GM23338 (cell line): ENCODE measurements around the gene KCNT1. TPM values are rescaled to one million over a fixed set of nuclear protein-coding genes. Genes with fewer than 3 reads are reported as not detected.

Experiments used
- ATAC-seq: fragments of 200-7000 bp; cut with Tn5 transposase; 3 replicates; pipeline ENCODE4 v1.9.1; 2020
- DNase-seq: peaks from one replicate; pipeline ENCODE4 v3.0.0-alpha.2; 2015; ENCODE audit warnings: low spot score
- H2AFZ ChIP-seq: fragments of 200-600 bp; sonication (generic); 2 replicates; pipeline ENCODE4 v1.8.0; 2016; ENCODE audit warnings: antibody characterized with exemption, mild to moderate bottlenecking, moderate library complexity
- H3F3A ChIP-seq: fragments of 200-600 bp; sonication (generic); replicated peaks from 2 replicates; pipeline ENCODE4 v1.8.0; 2017; ENCODE audit warnings: antibody characterized with exemption, mixed run types, low read depth
- H3K27ac ChIP-seq: fragments of 200-600 bp; sonication (generic); 2 replicates; pipeline ENCODE4 v1.6.1; 2016; ENCODE audit warnings: low read depth
- H3K27me3 ChIP-seq: fragments of 200-600 bp; sonication (generic); 2 replicates; pipeline ENCODE4 v1.8.0; 2016; ENCODE audit warnings: mild to moderate bottlenecking, mixed run types, moderate library complexity; ENCODE audit not compliant: insufficient read depth
- H3K36me3 ChIP-seq: fragments of 200-600 bp; sonication (generic); 2 replicates; pipeline ENCODE4 v1.8.0; 2016; ENCODE audit warnings: mild to moderate bottlenecking; ENCODE audit not compliant: insufficient read depth
- H3K4me1 ChIP-seq: fragments of 200-600 bp; sonication (generic); 2 replicates; pipeline ENCODE4 v1.8.0; 2016; ENCODE audit warnings: mild to moderate bottlenecking, moderate library complexity; ENCODE audit not compliant: insufficient read depth
- H3K4me2 ChIP-seq: fragments of 200-600 bp; sonication (generic); 2 replicates; pipeline ENCODE4 v1.7.1; 2017; ENCODE audit warnings: mixed run types
- H3K4me3 ChIP-seq: fragments of 200-600 bp; sonication (generic); 2 replicates; pipeline ENCODE4 v1.6.1; 2016; ENCODE audit warnings: mixed run types
- H3K79me2 ChIP-seq: fragments of 200-600 bp; sonication (generic); replicated peaks from 2 replicates; pipeline ENCODE4 v1.8.0; 2017; ENCODE audit warnings: mild to moderate bottlenecking; ENCODE audit not compliant: insufficient read depth
- H3K9me2 ChIP-seq: fragments of 200-600 bp; sonication (generic); 2 replicates; pipeline ENCODE4 v1.8.0; 2017; ENCODE audit not compliant: insufficient read depth
- H4K20me1 ChIP-seq: fragments of 200-600 bp; sonication (generic); replicated peaks from 2 replicates; pipeline ENCODE4 v1.8.0; 2017; ENCODE audit warnings: mild to moderate bottlenecking; ENCODE audit not compliant: insufficient read depth
- H3K27ac Mint-ChIP-seq: 2 replicates; pipeline ENCODE4 v1.8.0; 2020; ENCODE audit warnings: inconsistent platforms, mild to moderate bottlenecking, moderate library complexity, mixed read lengths
- H3K27me3 Mint-ChIP-seq: 3 replicates; pipeline ENCODE4 v1.8.0; 2022; ENCODE audit warnings: low read depth, mild to moderate bottlenecking, moderate library complexity, mixed read lengths, inconsistent platforms; ENCODE audit not compliant: insufficient read depth, poor library complexity
- H3K36me3 Mint-ChIP-seq: 3 replicates; pipeline ENCODE4 v1.8.0; 2021; ENCODE audit warnings: low read depth, mild to moderate bottlenecking, inconsistent platforms, moderate library complexity, mixed read lengths
- H3K4me1 Mint-ChIP-seq: 3 replicates; pipeline ENCODE4 v1.8.0; 2020; ENCODE audit warnings: mild to moderate bottlenecking, inconsistent platforms, mixed read lengths
- H3K4me3 Mint-ChIP-seq: 3 replicates; pipeline ENCODE4 v1.8.0; 2021; ENCODE audit warnings: moderate library complexity, mild to moderate bottlenecking, inconsistent platforms, mixed read lengths
- H3K9me3 Mint-ChIP-seq: 3 replicates; pipeline ENCODE4 v1.8.0; 2020; ENCODE audit warnings: moderate library complexity, mild to moderate bottlenecking, inconsistent platforms, mixed read lengths
- CTCF ChIP-seq, 2 experiments: fragments of 200-600 bp in 1 of 2; sonication (generic) in 1 of 2; conservative IDR thresholded peaks; 2 replicates each; pipeline versions ENCODE4 v1.5.1 to v1.6.1; 2016 to 2017; ENCODE audit warnings: antibody characterized with exemption in 2 of 2, low read depth in 2 of 2, mild to moderate bottlenecking in 2 of 2, moderate library complexity in 1 of 2
- EZH2 ChIP-seq: fragments of 200-600 bp; sonication (generic); IDR thresholded peaks from one replicate; pipeline ENCODE4 v1.8.0; 2017; ENCODE audit warnings: antibody characterized with exemption, mild to moderate bottlenecking, low read depth; ENCODE audit not compliant: unreplicated experiment
- STAT1 ChIP-seq: IDR thresholded peaks from one replicate; pipeline ENCODE4 v1.6.1; 2016; ENCODE audit warnings: antibody characterized with exemption; ENCODE audit not compliant: unreplicated experiment
- ZNF331 ChIP-seq: fragments of 250-450 bp; sonication (Bioruptor Pico); IDR thresholded peaks from 2 replicates; pipeline ENCODE4 v1.5.0; 2020; ENCODE audit warnings: low read depth, mild to moderate bottlenecking, moderate library complexity
- ZNF462 ChIP-seq: fragments of 250-450 bp; sonication (Bioruptor Pico); IDR thresholded peaks from 2 replicates; pipeline ENCODE4 v1.5.0; 2020; ENCODE audit warnings: mild to moderate bottlenecking, moderate library complexity
- polyA plus RNA-seq: library from polyadenylated mRNA; unstranded; fragments of >200 nt; fragmentation: Nextera tagmentation; extraction: Ambion mirVana; gene quantifications from 2 replicates; pipeline ENCODE4 v1.2.1, GENCODE V29; 2016
- total RNA-seq: library from RNA; depleted of rRNA; stranded (reverse); fragments of >200 nt; shearing (Covaris generic); gene quantifications from 2 replicates; pipeline ENCODE4 v1.2.3, GENCODE V29; 2014

KCNT1 gene
- total and polyA plus RNA-seq, 2 experiments from 2014 or later: 0.05 to 0.28 TPM

GRCh38 chr9:135727257-135727875 is 25.4 kb downstream of the KCNT1 start:
- peaks cover 1% of the 10 kb centered on the region for H3K36me3 Mint-ChIP-seq
- H3K4me3 Mint-ChIP-seq: no peak overlapping the region
- H3K27me3 Mint-ChIP-seq: peaks cover 12% of the 10 kb centered on the region
- Histone ChIP-seq H3K27ac (no peak overlapping the region), H3K4me3 (no peak overlapping the region), H3K9me2 (no peaks in the 10 kb centered on the region), H2AFZ (no peak overlapping the region), H4K20me1 (no peaks in the 10 kb centered on the region), H3K79me2 (no peaks in the 10 kb centered on the region), H3K27me3 (no peaks in the 10 kb centered on the region), H3K4me2 (no peak overlapping the region), H3K36me3 (no peaks in the 10 kb centered on the region), H3K4me1 (no peaks in the 10 kb centered on the region), H3F3A (no peaks in the 10 kb centered on the region)
- ATAC-seq (no peak), DNase-seq (no peak)
- TF ChIP-seq ZNF462 (CRISPR knock-in tag): no peak
- no peak for TF ChIP-seq ZNF331 (CRISPR knock-in tag)
- TF ChIP-seq CTCF (conservative IDR thresholded peaks at IDR 0.05; ENCODE audit: low read depth in 2 of 2): no peak
- TF ChIP-seq STAT1: no peak
- no peak for TF ChIP-seq EZH2
- peaks cover 15% of the 10 kb centered on the region for H3K9me3 Mint-ChIP-seq
- no peak overlapping the region for H3K27ac Mint-ChIP-seq
- H3K4me1 Mint-ChIP-seq: peaks cover 11% of the 10 kb centered on the region
